ENCODE measurements around the gene UTP4. TPM values are rescaled to one million over a fixed set of nuclear protein-coding genes. Genes with fewer than 3 reads are reported as not detected.

Gene UTP4
- total RNA-seq, 2 experiments from 2014 or later: 21.1 to 67.3 TPM

DNA sequence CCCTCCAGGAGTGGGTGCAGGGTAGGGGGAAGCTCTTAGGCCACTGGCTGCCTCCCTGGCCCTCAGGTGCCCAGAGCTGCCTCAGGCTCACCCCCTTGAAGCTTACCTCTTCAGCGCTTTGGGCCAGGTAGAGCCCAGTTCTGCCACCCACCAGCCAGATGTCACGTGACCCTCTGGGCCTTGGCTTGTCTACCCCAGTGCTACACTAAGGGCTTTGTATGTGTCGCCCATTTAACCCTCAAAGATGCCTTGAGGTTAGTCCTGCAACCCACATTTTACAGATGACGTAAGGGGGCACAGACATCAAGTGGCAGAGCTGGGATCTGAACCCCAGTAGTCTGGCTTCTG lies 23.6 kb upstream of the UTP4 start:
- no peaks in the 10 kb centered on the region for H3K4me1 ChIP-seq (ENCODE audit: insufficient read depth, low read length, poor library complexity, severe bottlenecking)
- H2AFZ ChIP-seq (ENCODE audit: low read length): no peak overlapping the region
- no peaks in the 10 kb centered on the region for H3K79me2 ChIP-seq (ENCODE audit: insufficient read depth, low read depth, low read length)
- no TSS peak for BruUV-seq (replicated peaks)
- H3K9me2 ChIP-seq (ENCODE audit: insufficient read depth, low read length): no peaks in the 10 kb centered on the region
- TF ChIP-seq, protein P1, sequence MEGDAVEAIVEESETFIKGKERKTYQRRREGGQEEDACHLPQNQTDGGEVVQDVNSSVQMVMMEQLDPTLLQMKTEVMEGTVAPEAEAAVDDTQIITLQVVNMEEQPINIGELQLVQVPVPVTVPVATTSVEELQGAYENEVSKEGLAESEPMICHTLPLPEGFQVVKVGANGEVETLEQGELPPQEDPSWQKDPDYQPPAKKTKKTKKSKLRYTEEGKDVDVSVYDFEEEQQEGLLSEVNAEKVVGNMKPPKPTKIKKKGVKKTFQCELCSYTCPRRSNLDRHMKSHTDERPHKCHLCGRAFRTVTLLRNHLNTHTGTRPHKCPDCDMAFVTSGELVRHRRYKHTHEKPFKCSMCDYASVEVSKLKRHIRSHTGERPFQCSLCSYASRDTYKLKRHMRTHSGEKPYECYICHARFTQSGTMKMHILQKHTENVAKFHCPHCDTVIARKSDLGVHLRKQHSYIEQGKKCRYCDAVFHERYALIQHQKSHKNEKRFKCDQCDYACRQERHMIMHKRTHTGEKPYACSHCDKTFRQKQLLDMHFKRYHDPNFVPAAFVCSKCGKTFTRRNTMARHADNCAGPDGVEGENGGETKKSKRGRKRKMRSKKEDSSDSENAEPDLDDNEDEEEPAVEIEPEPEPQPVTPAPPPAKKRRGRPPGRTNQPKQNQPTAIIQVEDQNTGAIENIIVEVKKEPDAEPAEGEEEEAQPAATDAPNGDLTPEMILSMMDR (conservative IDR thresholded peaks at IDR 0.05; ENCODE audit: low read length): no peak
- TF ChIP-seq EZH2phosphoT487 (IDR thresholded peaks at IDR 0.05; ENCODE audit: borderline replicate concordance, low read depth, low read length): no peak
- intact Hi-C loops (cut with micrococcal nuclease; ENCODE audit: unreplicated experiment): no loop called here
- CTCF ChIA-PET (ENCODE audit: unreplicated experiment): no interaction called here
- POLR2A ChIA-PET: no interaction called here
- H3K4me2 ChIP-seq (ENCODE audit: low read length): no peak overlapping the region
- no peaks in the 10 kb centered on the region for H3K9me3 ChIP-seq (ENCODE audit: low read length)
- no peak overlapping the region for H3K27ac ChIP-seq (ENCODE audit: low read depth, low read length, poor library complexity, severe bottlenecking)
- H3K36me3 ChIP-seq (ENCODE audit: insufficient read depth, low read length): no peaks in the 10 kb centered on the region
- H4K20me1 ChIP-seq (ENCODE audit: insufficient read depth, low read length): no peaks in the 10 kb centered on the region
- no peak overlapping the region for H3K4me3 ChIP-seq (ENCODE audit: low read depth, low read length, poor library complexity, severe bottlenecking)
- no peak for DNase-seq (ENCODE audit: low spot score)

DNA sequence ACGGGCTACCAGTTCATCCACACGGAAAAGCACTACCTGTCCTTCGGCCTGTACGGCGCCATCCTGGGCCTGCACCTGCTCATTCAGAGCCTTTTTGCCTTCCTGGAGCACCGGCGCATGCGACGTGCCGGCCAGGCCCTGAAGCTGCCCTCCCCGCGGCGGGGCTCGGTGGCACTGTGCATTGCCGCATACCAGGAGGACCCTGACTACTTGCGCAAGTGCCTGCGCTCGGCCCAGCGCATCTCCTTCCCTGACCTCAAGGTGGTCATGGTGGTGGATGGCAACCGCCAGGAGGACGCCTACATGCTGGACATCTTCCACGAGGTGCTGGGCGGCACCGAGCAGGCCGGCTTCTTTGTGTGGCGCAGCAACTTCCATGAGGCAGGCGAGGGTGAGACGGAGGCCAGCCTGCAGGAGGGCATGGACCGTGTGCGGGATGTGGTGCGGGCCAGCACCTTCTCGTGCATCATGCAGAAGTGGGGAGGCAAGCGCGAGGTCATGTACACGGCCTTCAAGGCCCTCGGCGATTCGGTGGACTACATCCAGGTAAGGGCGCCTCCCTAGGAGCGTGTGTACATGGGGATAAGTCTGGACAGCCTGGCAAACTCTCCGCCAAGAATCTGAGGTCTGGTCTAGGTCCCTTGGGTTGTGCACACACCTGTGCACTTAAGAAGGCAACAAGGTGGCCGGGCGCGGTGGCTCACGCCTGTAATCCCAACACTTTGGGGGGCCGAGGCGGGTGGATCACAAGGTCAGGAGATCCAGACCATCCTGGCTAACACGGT lies 22.8 kb upstream of the UTP4 start:
- no peaks in the 10 kb centered on the region for H3K9me3 ChIP-seq (ENCODE audit: low read length)
- no peak overlapping the region for H3K4me2 ChIP-seq (ENCODE audit: low read length)
- no peaks in the 10 kb centered on the region for H3K36me3 ChIP-seq (ENCODE audit: insufficient read depth, low read length)
- TF ChIP-seq, protein P1 (conservative IDR thresholded peaks at IDR 0.05; ENCODE audit: low read length): no peak
- TF ChIP-seq EZH2phosphoT487 (IDR thresholded peaks at IDR 0.05; ENCODE audit: borderline replicate concordance, low read depth, low read length): no peak
- CTCF ChIA-PET (ENCODE audit: unreplicated experiment): no interaction called here
- no peaks in the 10 kb centered on the region for H3K9me2 ChIP-seq (ENCODE audit: insufficient read depth, low read length)
- no peak for DNase-seq (ENCODE audit: low spot score)
- H2AFZ ChIP-seq (ENCODE audit: low read length): no peak overlapping the region
- intact Hi-C loops (cut with micrococcal nuclease; ENCODE audit: unreplicated experiment): no loop called here
- H4K20me1 ChIP-seq (ENCODE audit: insufficient read depth, low read length): no peaks in the 10 kb centered on the region
- H3K4me1 ChIP-seq (ENCODE audit: insufficient read depth, low read length, poor library complexity, severe bottlenecking): no peaks in the 10 kb centered on the region
- H3K4me3 ChIP-seq (ENCODE audit: low read depth, low read length, poor library complexity, severe bottlenecking): no peak overlapping the region
- BruUV-seq (replicated peaks): no TSS peak
- H3K27ac ChIP-seq (ENCODE audit: low read depth, low read length, poor library complexity, severe bottlenecking): no peak overlapping the region
- POLR2A ChIA-PET: no interaction called here
- H3K79me2 ChIP-seq (ENCODE audit: insufficient read depth, low read depth, low read length): no peaks in the 10 kb centered on the region

DNA sequence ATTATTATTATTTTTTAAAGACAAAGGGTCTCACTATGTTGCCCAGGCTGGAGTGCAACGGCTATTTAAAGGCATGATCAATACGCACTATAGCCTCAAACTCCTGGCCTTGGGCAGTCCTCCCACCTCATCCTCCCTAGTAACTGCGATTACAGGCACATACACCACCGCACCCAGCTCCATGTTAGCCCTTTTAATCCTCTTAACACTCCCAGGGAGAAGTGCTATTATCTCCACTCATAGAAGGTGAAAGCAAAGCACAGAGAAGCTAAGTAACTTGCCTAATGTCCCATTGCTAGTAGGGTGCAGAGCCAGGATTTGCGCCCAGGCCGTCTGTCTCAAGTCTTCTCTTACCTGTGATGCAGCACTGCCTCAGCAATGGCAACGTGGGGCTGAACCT lies 22.0 kb upstream of the UTP4 start:
- POLR2A ChIA-PET: interaction anchor here (0.6 kb wide), 1 partner anchor 254 kb away, joined by 3 read pairs; no protein-coding TSS in a partner anchor

More for the DNA sequence above, 22.0 kb upstream of the UTP4 start:
- H3K4me3 ChIP-seq (ENCODE audit: low read depth, low read length, poor library complexity, severe bottlenecking): no peak overlapping the region
- no peaks in the 10 kb centered on the region for H3K79me2 ChIP-seq (ENCODE audit: insufficient read depth, low read depth, low read length)
- no TSS peak for BruUV-seq (replicated peaks)
- CTCF ChIA-PET (ENCODE audit: unreplicated experiment): no interaction called here
- H3K36me3 ChIP-seq (ENCODE audit: insufficient read depth, low read length): peaks cover 6% of the 10 kb centered on the region; the same call in 1 of the 2 replicates
- DNase-seq (ENCODE audit: low spot score): no peak
- H3K4me1 ChIP-seq (ENCODE audit: insufficient read depth, low read length, poor library complexity, severe bottlenecking): no peaks in the 10 kb centered on the region
- no peaks in the 10 kb centered on the region for H3K9me3 ChIP-seq (ENCODE audit: low read length)
- intact Hi-C loops (cut with micrococcal nuclease; ENCODE audit: unreplicated experiment): no loop called here
- H3K27ac ChIP-seq (ENCODE audit: low read depth, low read length, poor library complexity, severe bottlenecking): no peak overlapping the region
- H3K9me2 ChIP-seq (ENCODE audit: insufficient read depth, low read length): no peaks in the 10 kb centered on the region
- TF ChIP-seq, protein P1 (conservative IDR thresholded peaks at IDR 0.05; ENCODE audit: low read length): no peak
- no peak for TF ChIP-seq EZH2phosphoT487 (IDR thresholded peaks at IDR 0.05; ENCODE audit: borderline replicate concordance, low read depth, low read length)
- no peak overlapping the region for H3K4me2 ChIP-seq (ENCODE audit: low read length)
- H4K20me1 ChIP-seq (ENCODE audit: insufficient read depth, low read length): no peaks in the 10 kb centered on the region
- no peak overlapping the region for H2AFZ ChIP-seq (ENCODE audit: low read length)

Measured in OCI-LY7 (cell line).